Chondrocyte (in vitro differentiated cells): ENCODE data around the gene RNF213. TPM values are rescaled to one million over a fixed set of nuclear protein-coding genes. Genes with fewer than 3 reads are reported as not detected.

Source experiments
- DNase-seq: peaks from one replicate; pipeline ENCODE4 v3.0.0; 2021; ENCODE audit warnings: mixed read lengths, low spot score
- H3K27ac Mint-ChIP-seq: one replicate; pipeline ENCODE4 v1.8.0; 2021; ENCODE audit warnings: mild to moderate bottlenecking, moderate library complexity, mixed read lengths; ENCODE audit not compliant: unreplicated experiment
- H3K27me3 Mint-ChIP-seq: 2 replicates; pipeline ENCODE4 v1.8.0; 2021; ENCODE audit warnings: low read depth, mixed read lengths
- H3K36me3 Mint-ChIP-seq: 2 replicates; pipeline ENCODE4 v1.8.0; 2021; ENCODE audit warnings: low read depth, mixed read lengths
- H3K4me1 Mint-ChIP-seq: 2 replicates; pipeline ENCODE4 v1.8.0; 2021; ENCODE audit warnings: low read depth, mild to moderate bottlenecking, mixed read lengths
- H3K4me3 Mint-ChIP-seq: one replicate; pipeline ENCODE4 v1.8.0; 2021; ENCODE audit warnings: mild to moderate bottlenecking, moderate library complexity, mixed read lengths; ENCODE audit not compliant: unreplicated experiment
- H3K9me3 Mint-ChIP-seq: 2 replicates; pipeline ENCODE4 v1.8.0; 2021; ENCODE audit warnings: low read depth, mixed read lengths
- total RNA-seq: library from RNA; stranded (reverse); gene quantifications from 3 replicates; pipeline ENCODE4 v1.2.1, GENCODE V29; 2021
- TF ChIP-seq, protein P1 (sequence below): fragments of 200-600 bp; sonication (generic); IDR thresholded peaks from 2 replicates; pipeline ENCODE4 v1.5.0; 2021; ENCODE audit warnings: antibody characterized with exemption, mild to moderate bottlenecking, moderate library complexity

Gene RNF213
- total RNA-seq, 1 donor from 2014 or later = 73.2 TPM

DNA sequence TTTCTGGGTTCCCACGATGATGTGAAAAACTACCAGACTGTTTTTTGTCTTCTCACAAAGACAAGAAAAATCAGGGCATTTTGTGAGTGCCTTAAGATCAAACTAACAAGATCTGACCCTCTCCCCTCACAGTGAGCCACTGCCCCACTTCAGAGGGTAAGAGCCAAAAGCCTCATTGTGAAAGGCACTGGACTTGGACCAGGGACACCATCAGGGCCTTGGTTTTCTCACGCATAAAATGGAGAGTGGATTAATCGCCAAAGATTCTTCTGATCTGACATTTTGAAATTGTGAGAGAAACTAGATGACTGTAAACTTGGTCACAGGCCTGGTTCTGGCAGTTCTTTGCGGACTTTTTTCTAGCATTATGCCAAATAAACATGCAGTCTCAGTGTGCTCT lies 133.3 kb downstream of the RNF213 start:
- TF ChIP-seq, protein P1, sequence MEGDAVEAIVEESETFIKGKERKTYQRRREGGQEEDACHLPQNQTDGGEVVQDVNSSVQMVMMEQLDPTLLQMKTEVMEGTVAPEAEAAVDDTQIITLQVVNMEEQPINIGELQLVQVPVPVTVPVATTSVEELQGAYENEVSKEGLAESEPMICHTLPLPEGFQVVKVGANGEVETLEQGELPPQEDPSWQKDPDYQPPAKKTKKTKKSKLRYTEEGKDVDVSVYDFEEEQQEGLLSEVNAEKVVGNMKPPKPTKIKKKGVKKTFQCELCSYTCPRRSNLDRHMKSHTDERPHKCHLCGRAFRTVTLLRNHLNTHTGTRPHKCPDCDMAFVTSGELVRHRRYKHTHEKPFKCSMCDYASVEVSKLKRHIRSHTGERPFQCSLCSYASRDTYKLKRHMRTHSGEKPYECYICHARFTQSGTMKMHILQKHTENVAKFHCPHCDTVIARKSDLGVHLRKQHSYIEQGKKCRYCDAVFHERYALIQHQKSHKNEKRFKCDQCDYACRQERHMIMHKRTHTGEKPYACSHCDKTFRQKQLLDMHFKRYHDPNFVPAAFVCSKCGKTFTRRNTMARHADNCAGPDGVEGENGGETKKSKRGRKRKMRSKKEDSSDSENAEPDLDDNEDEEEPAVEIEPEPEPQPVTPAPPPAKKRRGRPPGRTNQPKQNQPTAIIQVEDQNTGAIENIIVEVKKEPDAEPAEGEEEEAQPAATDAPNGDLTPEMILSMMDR = no peak
- Mint-ChIP-seq H3K4me1 (peaks cover 19% of the 10 kb centered on the region), H3K9me3 (no peaks in the 10 kb centered on the region), H3K36me3 (peaks cover 24% of the 10 kb centered on the region), H3K4me3 (no peak overlapping the region), H3K27me3 (no peaks in the 10 kb centered on the region), H3K27ac (no peak overlapping the region)
- no peak for DNase-seq

DNA sequence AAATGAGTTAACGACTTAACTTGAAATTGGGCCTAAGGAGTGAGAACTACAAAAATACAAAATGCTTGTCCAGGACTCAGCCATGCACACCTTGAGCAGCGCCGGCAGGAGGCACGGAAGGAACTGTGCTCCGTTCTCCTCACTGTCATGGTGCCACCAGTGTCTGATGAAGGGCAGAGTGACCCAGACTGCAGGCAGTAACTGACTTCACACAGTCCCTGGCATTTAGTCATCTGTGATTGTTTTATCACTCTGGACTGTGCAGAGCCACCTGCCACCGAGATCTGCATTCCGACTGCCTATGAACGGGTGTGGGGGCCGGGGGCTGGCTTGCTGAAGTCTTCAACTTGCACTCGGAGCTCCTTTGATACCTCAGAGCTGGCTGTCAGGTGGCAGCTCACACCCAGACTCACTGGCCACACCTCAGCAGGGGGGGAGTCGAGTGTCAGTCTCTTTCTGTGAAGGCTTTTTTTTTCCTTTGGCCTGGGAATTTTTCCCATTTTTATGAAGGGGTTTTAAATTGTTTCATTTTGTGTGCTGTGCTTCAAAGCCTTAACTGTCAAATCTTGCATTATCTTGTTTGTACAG lies 134.1 kb downstream of the RNF213 start:
- TF ChIP-seq, protein P1 = no peak
- no peaks in the 10 kb centered on the region for H3K27me3 Mint-ChIP-seq
- H3K4me1 Mint-ChIP-seq = peaks cover 12% of the 10 kb centered on the region
- no peak overlapping the region for H3K27ac Mint-ChIP-seq
- no peak for DNase-seq
- H3K36me3 Mint-ChIP-seq = peaks cover 24% of the 10 kb centered on the region
- H3K4me3 Mint-ChIP-seq = no peak overlapping the region
- H3K9me3 Mint-ChIP-seq = no peaks in the 10 kb centered on the region

DNA sequence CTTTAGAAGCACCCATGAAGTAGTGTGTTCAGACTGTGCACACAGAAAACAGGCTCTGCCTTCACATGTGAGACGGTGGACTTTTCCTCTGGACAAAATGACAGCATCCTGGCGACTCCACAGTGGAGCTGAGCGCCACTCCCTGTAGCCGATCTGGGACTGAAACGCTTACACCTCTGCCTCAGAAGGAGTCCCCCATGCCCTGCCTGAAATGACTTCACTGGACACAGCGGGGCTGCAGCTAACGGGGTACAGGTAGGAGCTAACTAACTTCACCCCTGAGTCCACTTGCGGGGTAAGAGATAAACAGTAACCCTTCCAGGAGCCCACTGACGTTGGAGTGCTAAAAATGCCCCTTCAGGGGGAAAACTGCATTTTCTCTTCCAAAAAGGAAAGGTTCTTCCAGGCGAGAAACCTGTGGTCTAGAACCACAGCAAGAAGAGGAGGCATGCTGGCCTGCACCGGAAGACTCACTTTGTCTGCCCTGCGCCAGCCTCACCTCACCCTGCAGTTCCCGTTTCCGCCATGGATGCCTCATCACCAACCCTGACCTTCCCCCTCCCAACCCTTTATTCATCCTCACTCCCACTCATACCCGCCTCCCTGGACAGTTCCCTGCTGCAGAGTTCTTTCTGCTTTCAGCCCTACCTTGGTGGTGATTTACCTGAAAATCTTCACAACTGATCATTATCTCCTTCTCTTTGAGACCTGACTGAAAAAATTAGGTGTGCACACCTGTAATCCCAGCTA lies 134.9 kb downstream of the RNF213 start:
- TF ChIP-seq, protein P1 = no peak
- H3K36me3 Mint-ChIP-seq = peaks cover 26% of the 10 kb centered on the region
- no peaks in the 10 kb centered on the region for H3K27me3 Mint-ChIP-seq
- peaks cover 4% of the 10 kb centered on the region for H3K4me1 Mint-ChIP-seq
- no peak overlapping the region for H3K27ac Mint-ChIP-seq
- H3K9me3 Mint-ChIP-seq = no peaks in the 10 kb centered on the region
- H3K4me3 Mint-ChIP-seq = no peak overlapping the region
- DNase-seq = no peak

DNA sequence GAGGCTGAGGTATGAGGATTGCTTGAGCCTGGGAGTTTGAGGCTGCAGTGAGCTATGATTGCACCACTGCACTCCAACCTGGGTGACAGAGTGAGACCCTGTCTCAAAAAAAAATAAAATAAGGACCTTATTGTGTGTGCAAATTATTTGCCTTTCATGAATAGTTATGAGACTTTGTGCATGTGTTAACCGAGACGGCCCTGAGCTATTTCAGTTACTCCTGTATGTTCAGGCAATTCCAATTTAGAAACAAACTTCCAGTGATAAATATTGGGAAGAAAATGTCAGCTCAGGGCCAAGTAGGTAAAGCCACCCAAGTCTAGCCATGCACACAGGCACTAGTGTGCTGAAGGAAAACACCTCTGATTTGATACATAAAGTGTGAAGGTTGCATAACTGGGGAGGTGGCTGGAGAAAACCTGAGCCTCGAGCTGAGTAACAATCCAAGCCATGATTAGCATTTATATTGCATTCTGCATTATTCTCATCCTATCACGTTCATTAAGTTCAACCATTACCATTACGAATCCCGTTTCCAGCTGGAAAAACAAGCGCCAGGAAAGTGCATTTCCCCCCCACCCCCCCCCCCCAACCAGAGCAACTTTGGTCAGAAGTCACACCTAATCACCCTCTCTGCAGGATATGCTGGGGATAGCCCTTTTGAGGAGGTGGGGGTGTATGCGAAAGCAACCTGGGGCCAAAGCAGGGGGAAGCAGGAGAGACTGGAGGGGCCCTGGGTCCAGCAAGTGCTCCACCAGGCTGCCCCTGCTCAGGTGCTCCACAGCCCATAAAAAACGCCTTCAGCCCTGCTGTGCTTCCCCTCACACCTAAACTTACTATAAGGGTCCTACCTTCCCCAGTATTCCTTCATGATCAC lies 135.7 kb downstream of the RNF213 start:
- DNase-seq = no peak

More for the DNA sequence above, 135.7 kb downstream of the RNF213 start:
- Mint-ChIP-seq H3K9me3 (no peaks in the 10 kb centered on the region), H3K4me1 (peaks cover 2% of the 10 kb centered on the region), H3K4me3 (no peak overlapping the region), H3K27ac (no peak overlapping the region), H3K36me3 (peaks cover 25% of the 10 kb centered on the region), H3K27me3 (no peaks in the 10 kb centered on the region)
- TF ChIP-seq, protein P1 = no peak
